Pericardium fibroblast (primary cell): ENCODE measurements around the gene COA4. TPM values are rescaled to one million over a fixed set of nuclear protein-coding genes. Genes with fewer than 3 reads are reported as not detected.

Experiments used
- total RNA-seq: library from RNA; depleted of rRNA; stranded (reverse); fragments of >200 nt; gene quantifications from 2 replicates; pipeline ENCODE4 v1.2.3, GENCODE V29; 2015

COA4 gene
- 58.9 and 61.9 TPM in 2 replicates for total RNA-seq

DNA sequence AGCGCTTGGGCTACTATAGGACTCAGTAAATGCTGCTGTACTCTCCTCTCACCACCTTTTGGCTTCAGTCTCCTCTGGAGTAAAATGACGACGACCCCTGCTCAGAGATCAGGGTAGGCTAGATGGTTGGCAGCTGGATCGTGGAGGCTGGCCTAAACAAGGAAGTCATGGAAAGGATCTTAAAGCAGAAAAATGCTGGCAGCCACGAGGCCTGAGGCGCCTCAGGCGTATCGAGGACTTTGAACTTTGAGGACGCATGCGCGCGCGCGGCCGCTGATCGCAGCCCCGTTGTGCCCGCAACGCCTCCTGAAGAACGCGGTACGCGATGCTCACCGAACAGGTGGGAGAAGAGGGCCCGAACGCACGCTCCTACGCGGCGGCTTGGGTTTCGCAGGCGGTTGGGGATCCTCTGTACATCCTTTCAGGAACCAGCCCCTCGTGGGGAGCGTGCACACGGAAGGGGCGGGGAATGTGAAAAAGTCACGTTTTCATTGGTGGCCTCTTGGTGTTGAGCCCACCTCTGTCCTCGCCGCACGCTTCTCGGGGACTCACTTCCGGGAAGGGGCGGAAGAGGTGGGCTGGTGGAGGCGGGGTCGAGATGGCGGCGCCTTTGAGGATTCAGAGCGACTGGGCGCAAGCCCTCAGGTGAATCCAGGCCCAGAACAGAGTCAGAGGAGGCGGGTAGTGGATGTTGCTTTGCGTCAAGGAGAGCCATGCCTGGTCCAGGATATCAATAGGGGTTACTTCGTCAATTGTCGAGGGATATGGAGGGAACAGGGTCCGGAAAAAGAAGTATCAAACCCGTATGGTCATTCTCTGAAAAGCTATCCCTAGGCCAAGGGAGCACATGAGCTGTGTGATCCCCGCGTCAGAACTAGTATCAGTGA lies at the start of gene COA4, which contains the start of gene PAAF1:
TSS of gene COA4 (minus strand) at position 423 of the 887 bp plus-strand sequence. CDS start 3,468 bp downstream, outside the sequence.
TSS of gene PAAF1 (plus strand) at position 576 of the 887 bp plus-strand sequence. CDS start at position 599, 23 bp downstream.

Other genes with a start within 250 kb of the COA4 start
- gene PLEKHB1, start 230.3 kb downstream of the COA4 start, total RNA-seq: 1.6 TPM in 1 of 2 replicates, not detected in the other
- 94.2 and 119 TPM in 2 replicates for gene RAB6A, start 115.8 kb downstream of the COA4 start, total RNA-seq
- gene MRPL48, start 89.0 kb downstream of the COA4 start, total RNA-seq: 16.9 and 37.0 TPM in 2 replicates
- gene PAAF1, start 153 bp upstream of the COA4 start, total RNA-seq: 7.9 and 9.3 TPM in 2 replicates
- under 0.01 TPM in 1 of 2 replicates, not detected in the other for gene DNAJB13, start 74.2 kb upstream of the COA4 start, total RNA-seq
- 0.70 and 3.8 TPM in 2 replicates for gene UCP2, start 106.0 kb upstream of the COA4 start, total RNA-seq
- gene UCP3, start 132.2 kb upstream of the COA4 start, total RNA-seq: under 0.01 and 0.47 TPM in 2 replicates